T-helper 17 cell (primary cell): Measurements from ENCODE around the gene SLC7A6. TPM values are rescaled to one million over a fixed set of nuclear protein-coding genes. Genes with fewer than 3 reads are reported as not detected.
"Not testable (repeated sequence)": the region's sequence is repeated elsewhere in the genome, so short reads cannot be mapped to it uniquely, and the experiment has no call there.

Experiments
- ATAC-seq: fragments of 150-1000 bp; cut with Tn5 transposase; 2 replicates; pipeline ENCODE4 v1.10.0; 2021; ENCODE audit warnings: mild to moderate bottlenecking, moderate library complexity
- DNase-seq, 3 donors: peaks; one replicate each; pipeline versions ENCODE4 v3.0.0 to v3.0.0-alpha.2; 2020 to 2021
- H3K9me3 ChIP-seq: one replicate; pipeline ENCODE4 v1.7.0; 2013; ENCODE audit warnings: low read length, mild to moderate bottlenecking; ENCODE audit not compliant: control insufficient read depth, poor library complexity, severe bottlenecking
- H3K27ac Mint-ChIP-seq: one replicate; pipeline ENCODE4 v1.8.0; 2022; ENCODE audit warnings: mild to moderate bottlenecking, moderate library complexity, mixed read lengths
- H3K27me3 Mint-ChIP-seq: one replicate; pipeline ENCODE4 v1.8.0; 2022; ENCODE audit warnings: mixed read lengths
- H3K36me3 Mint-ChIP-seq: one replicate; pipeline ENCODE4 v1.8.0; 2022; ENCODE audit warnings: low read depth, mixed read lengths
- H3K4me1 Mint-ChIP-seq: one replicate; pipeline ENCODE4 v1.8.0; 2022; ENCODE audit warnings: mild to moderate bottlenecking, mixed read lengths
- H3K4me3 Mint-ChIP-seq: one replicate; pipeline ENCODE4 v1.8.0; 2022; ENCODE audit warnings: mild to moderate bottlenecking, moderate library complexity, mixed read lengths
- total RNA-seq, 4 donors: library from RNA in 2 of 4; stranded (reverse) in 2 of 4; gene quantifications; one replicate each; pipeline ENCODE4 v1.2.3 and lab custom pipeline; 2022 to 2026

Gene SLC7A6
- total RNA-seq, 2 donors from 2014 or later: 148 to 171 TPM

GRCh38 chr16:68284847-68285246 is 20.5 kb downstream of the SLC7A6 start:
- ATAC-seq: peak; percentile 6
- peak overlapping the region; percentile 93 for H3K27ac Mint-ChIP-seq
- no peaks in the 10 kb centered on the region for H3K27me3 Mint-ChIP-seq

GRCh38 chr16:68285683-68286082 is 21.4 kb downstream of the SLC7A6 start:
- ATAC-seq: no peak
- H3K27me3 Mint-ChIP-seq: no peaks in the 10 kb centered on the region
- peak overlapping the region; percentile 93 for H3K27ac Mint-ChIP-seq
- no peak for DNase-seq
- H3K36me3 Mint-ChIP-seq: peaks cover 19% of the 10 kb centered on the region
- peaks cover 83% of the 10 kb centered on the region for H3K4me1 Mint-ChIP-seq
- H3K4me3 Mint-ChIP-seq: peak overlapping the region; percentile 94
- H3K9me3 ChIP-seq: no peaks in the 10 kb centered on the region

More at GRCh38 chr16:68284847-68285246, 20.5 kb downstream of the SLC7A6 start:
- peaks cover 78% of the 10 kb centered on the region for H3K4me1 Mint-ChIP-seq
- H3K9me3 ChIP-seq: no peaks in the 10 kb centered on the region
- peak overlapping the region; percentile 92 for H3K4me3 Mint-ChIP-seq
- no peak for DNase-seq
- H3K36me3 Mint-ChIP-seq: peaks cover 16% of the 10 kb centered on the region

- H3K9me3 ChIP-seq: no peaks in the 10 kb centered on the region
- Mint-ChIP-seq H3K27me3 (no peaks in the 10 kb centered on the region), H3K4me1 (peaks cover 82% of the 10 kb centered on the region), H3K27ac (peak overlapping the region; percentile 93), H3K36me3 (peaks cover 21% of the 10 kb centered on the region), H3K4me3 (peak overlapping the region; percentile 94)
- no peak for DNase-seq
- peak; percentile 52 for ATAC-seq
These were observed 22.1 kb downstream of the SLC7A6 start for GRCh38 chr16:68286153-68287074.

GRCh38 chr16:68287276-68288251 is 23.2 kb downstream of the SLC7A6 start:
- Mint-ChIP-seq H3K27ac (peak overlapping the region; percentile 93), H3K27me3 (no peaks in the 10 kb centered on the region), H3K4me1 (peaks cover 81% of the 10 kb centered on the region), H3K4me3 (peak overlapping the region; percentile 94), H3K36me3 (peaks cover 19% of the 10 kb centered on the region)
- no peaks in the 10 kb centered on the region for H3K9me3 ChIP-seq
- DNase-seq (peak; percentile 16 to 37 (median 37)), ATAC-seq (peak; percentile 72)

GRCh38 chr16:68288252-68288650 is 23.9 kb downstream of the SLC7A6 start:
- Mint-ChIP-seq H3K27ac (peak overlapping the region; percentile 93), H3K36me3 (peaks cover 17% of the 10 kb centered on the region), H3K27me3 (no peaks in the 10 kb centered on the region), H3K4me3 (peak overlapping the region; percentile 94), H3K4me1 (peaks cover 76% of the 10 kb centered on the region)
- no peaks in the 10 kb centered on the region for H3K9me3 ChIP-seq
- DNase-seq (no peak), ATAC-seq (no peak)

GRCh38 chr16:68288796-68289195 is 24.5 kb downstream of the SLC7A6 start:
- not testable (repeated sequence) for H3K27me3 Mint-ChIP-seq, DNase-seq, ATAC-seq, H3K9me3 ChIP-seq
- H3K27ac Mint-ChIP-seq: peak overlapping the region; percentile 93
- peaks cover 75% of the 10 kb centered on the region for H3K4me1 Mint-ChIP-seq
- peak overlapping the region; percentile 7 for H3K4me3 Mint-ChIP-seq
- peaks cover 21% of the 10 kb centered on the region for H3K36me3 Mint-ChIP-seq

GRCh38 chr16:68289202-68289601 is 24.9 kb downstream of the SLC7A6 start:
- Mint-ChIP-seq H3K27me3 (no peaks in the 10 kb centered on the region), H3K4me3 (peak overlapping the region; percentile 84), H3K4me1 (peaks cover 75% of the 10 kb centered on the region), H3K36me3 (peaks cover 22% of the 10 kb centered on the region), H3K27ac (peak overlapping the region; percentile 93)
- ATAC-seq: no peak
- DNase-seq: no peak
- H3K9me3 ChIP-seq: no peaks in the 10 kb centered on the region

- Mint-ChIP-seq H3K36me3 (peaks cover 23% of the 10 kb centered on the region), H3K4me3 (peak overlapping the region; percentile 84), H3K27me3 (no peaks in the 10 kb centered on the region), H3K4me1 (peaks cover 72% of the 10 kb centered on the region), H3K27ac (peak overlapping the region; percentile 93)
- DNase-seq: peak in 2 of 3 donors; percentile 16 to 30
- ATAC-seq: peak; percentile 70
- H3K9me3 ChIP-seq: no peaks in the 10 kb centered on the region
These were observed 25.4 kb downstream of the SLC7A6 start for GRCh38 chr16:68289621-68290329.

GRCh38 chr16:68290450-68290849 is 26.1 kb downstream of the SLC7A6 start:
- peaks cover 20% of the 10 kb centered on the region for H3K36me3 Mint-ChIP-seq
- H3K9me3 ChIP-seq: no peaks in the 10 kb centered on the region
- peak overlapping the region; percentile 93 for H3K27ac Mint-ChIP-seq
- no peaks in the 10 kb centered on the region for H3K27me3 Mint-ChIP-seq
- no peak for ATAC-seq
- peaks cover 69% of the 10 kb centered on the region for H3K4me1 Mint-ChIP-seq
- DNase-seq: no peak
- peak overlapping the region; percentile 84 for H3K4me3 Mint-ChIP-seq

GRCh38 chr16:68291227-68291626 is 26.9 kb downstream of the SLC7A6 start:
- H3K4me1 Mint-ChIP-seq: peaks cover 64% of the 10 kb centered on the region
- no peaks in the 10 kb centered on the region for H3K27me3 Mint-ChIP-seq
- peak overlapping the region; percentile 80 for H3K4me3 Mint-ChIP-seq
- H3K9me3 ChIP-seq: no peaks in the 10 kb centered on the region
- H3K27ac Mint-ChIP-seq: peak overlapping the region; percentile 93
- H3K36me3 Mint-ChIP-seq: peaks cover 22% of the 10 kb centered on the region
- DNase-seq: no peak
- ATAC-seq: no peak

- DNase-seq (no peak), ATAC-seq (no peak)
- Mint-ChIP-seq H3K4me1 (peaks cover 58% of the 10 kb centered on the region), H3K27me3 (no peaks in the 10 kb centered on the region), H3K27ac (peak overlapping the region; percentile 93), H3K4me3 (peak overlapping the region; percentile 45), H3K36me3 (peaks cover 20% of the 10 kb centered on the region)
- no peaks in the 10 kb centered on the region for H3K9me3 ChIP-seq
These were observed 28.1 kb downstream of the SLC7A6 start for GRCh38 chr16:68292425-68292824.

- peaks cover 40% of the 10 kb centered on the region for H3K4me1 Mint-ChIP-seq
- H3K4me3 Mint-ChIP-seq: no peak overlapping the region
- H3K9me3 ChIP-seq: no peaks in the 10 kb centered on the region
- no peak for DNase-seq
- no peaks in the 10 kb centered on the region for H3K27me3 Mint-ChIP-seq
- ATAC-seq: no peak
- peak overlapping the region; percentile 88 for H3K27ac Mint-ChIP-seq
- H3K36me3 Mint-ChIP-seq: peaks cover 14% of the 10 kb centered on the region
These were observed 32.0 kb downstream of the SLC7A6 start for GRCh38 chr16:68296291-68296690.
